K562 (cell line): ENCODE results near the gene NCDN. TPM values are rescaled to one million over a fixed set of nuclear protein-coding genes. Genes with fewer than 3 reads are reported as not detected.

Source experiments
- CBFA2T3 ChIP-seq: fragments of 450-650 bp; IDR thresholded peaks from 2 replicates; pipeline ENCODE4 v1.6.1; 2017
- CBX3 ChIP-seq, 2 experiments: IDR thresholded peaks; 1 replicate in 1 of 2; 2 replicates in 1 of 2; pipeline ENCODE4 v1.6.1; 2012; ENCODE audit warnings: inconsistent platforms in 2 of 2, low read length in 2 of 2, borderline replicate concordance in 1 of 2, control low read depth in 1 of 2
- E2F1 ChIP-seq: sonication (generic); formaldehyde crosslinking; IDR thresholded peaks from 2 replicates; pipeline ENCODE4 v1.8.1; 2023; ENCODE audit warnings: mild to moderate bottlenecking, missing genetic modification reagents, moderate library complexity
- E2F6 ChIP-seq, 2 experiments: IDR thresholded peaks; 2 replicates each; pipeline ENCODE4 v1.6.1; 2011; ENCODE audit warnings: borderline replicate concordance in 1 of 2, control low read depth in 1 of 2, low read depth in 1 of 2, low read length in 1 of 2, mild to moderate bottlenecking in 1 of 2, mixed read lengths in 1 of 2, moderate library complexity in 1 of 2; ENCODE audit not compliant: insufficient read depth in 1 of 2, insufficient read length in 1 of 2, poor library complexity in 1 of 2, severe bottlenecking in 1 of 2; ENCODE audit errors: extremely low read depth in 1 of 2
- GATA2 ChIP-seq: sonication (generic); formaldehyde crosslinking; IDR thresholded peaks from 2 replicates; pipeline ENCODE4 v1.4.0; 2020; ENCODE audit warnings: mild to moderate bottlenecking, missing genetic modification reagents
- HDAC6 ChIP-seq: IDR thresholded peaks from 2 replicates; pipeline ENCODE4 v1.6.1; 2012; ENCODE audit warnings: low read depth, mild to moderate bottlenecking, control low read depth, inconsistent platforms, low read length, moderate library complexity
- ILK ChIP-seq: fragments of 450-650 bp; IDR thresholded peaks from 2 replicates; pipeline ENCODE4 v1.6.1; 2016; ENCODE audit warnings: missing genetic modification characterization, low read depth, mild to moderate bottlenecking, missing compliant biosample characterization, moderate library complexity, borderline replicate concordance
- PHF21A ChIP-seq: fragments of 450-650 bp; IDR thresholded peaks from 2 replicates; pipeline ENCODE4 v1.6.1; 2017; ENCODE audit warnings: low read depth, borderline replicate concordance
- RNF219 ChIP-seq: fragments of 250-450 bp; sonication (Bioruptor Pico); IDR thresholded peaks from 2 replicates; pipeline ENCODE4 v1.5.0; 2022; ENCODE audit warnings: mild to moderate bottlenecking
- SETDB1 ChIP-seq: IDR thresholded peaks from one replicate; pipeline ENCODE4 v1.6.1; 2012; ENCODE audit warnings: low read length, control low read depth, inconsistent platforms
- SFPQ ChIP-seq: fragments of 200-400 bp; formaldehyde crosslinking; IDR thresholded peaks from 2 replicates; pipeline ENCODE4 v1.6.1; 2017; ENCODE audit warnings: mild to moderate bottlenecking, low read depth, low read length, moderate library complexity
- TFAP4 ChIP-seq: sonication (generic); formaldehyde crosslinking; IDR thresholded peaks from 2 replicates; pipeline ENCODE4 v1.8.0; 2022; ENCODE audit warnings: missing genetic modification reagents, mild to moderate bottlenecking, moderate library complexity, borderline replicate concordance
- ZHX1 ChIP-seq: fragments of 150-350 bp; conservative IDR thresholded peaks from 2 replicates; pipeline ENCODE4 v1.6.1; 2014; ENCODE audit warnings: low read length
- ZSCAN32 ChIP-seq: fragments of 450-650 bp; formaldehyde crosslinking; IDR thresholded peaks from 2 replicates; pipeline ENCODE4 v1.4.0; 2020; ENCODE audit warnings: mild to moderate bottlenecking, moderate library complexity
- polyA plus RNA-seq, 8 experiments: library from polyadenylated mRNA; depleted of rRNA in 4 of 8; stranded (reverse) in 5 of 8; unstranded in 3 of 8; fragments of >200 nt; fragmentation: Nextera tagmentation in 2 of 8; fragmentation: Illumina TruSeq in 1 of 8; extraction: Ambion mirVana in 2 of 8; extraction: Trizol in 1 of 8; gene quantifications; 2 replicates each; pipeline versions ENCODE4 v1.2.1 to v1.2.3, GENCODE V29; 2011 to 2014; ENCODE audit warnings: inconsistent platforms in 1 of 8, missing spikeins in 1 of 8
- total RNA-seq, 7 experiments: library from RNA; depleted of rRNA in 6 of 7; stranded (reverse); fragments of >200 nt in 6 of 7; fragmentation: Illumina TruSeq in 2 of 7; extraction: Trizol in 2 of 7; gene quantifications; 2 replicates each; pipeline versions ENCODE4 v1.2.1 to v1.2.3, GENCODE V29; 2011 to 2021; ENCODE audit warnings: low replicate concordance in 1 of 7

The NCDN gene
- total and polyA plus RNA-seq, 9 of the 15 experiments (the other 6 are each of a cell fraction or from before 2014, with no cell fraction given), result 1.9 to 35.1 (median 10.7) TPM

- TF ChIP-seq TFAP4 (CRISPR knock-in tag) (no peak; the same call in 1 of the 2 replicates), PHF21A (no peak), ZHX1 (peak; percentile 63; the same call in 1 of the 2 replicates), GATA2 (CRISPR knock-in tag) (no peak), ZSCAN32 (CRISPR knock-in tag) (no peak), CBX3 (IDR thresholded peaks at IDR 0.05; ENCODE audit: borderline replicate concordance in 1 of 2, low read length in 2 of 2) (no peak), HDAC6 (no peak), SFPQ (no peak), E2F1 (CRISPR knock-in tag) (no peak), E2F6 (IDR thresholded peaks at IDR 0.05; ENCODE audit: borderline replicate concordance in 1 of 2, extremely low read depth in 1 of 2, insufficient read depth in 1 of 2, insufficient read length in 1 of 2, low read depth in 1 of 2, low read length in 1 of 2, poor library complexity in 1 of 2, severe bottlenecking in 1 of 2) (peak; percentile 67 to 69), CBFA2T3 (peak; percentile 24; the same call in 1 of the 2 replicates), SETDB1 (no peak), RNF219 (CRISPR knock-in tag) (no peak), ILK (no peak)
Observed at GRCh38 chr1:35557611-35558373, at the start of gene NCDN (continued).
